Measurements from ENCODE around the gene NRXN3. TPM values are rescaled to one million over a fixed set of nuclear protein-coding genes. Genes with fewer than 3 reads are reported as not detected.

The NRXN3 gene
- total RNA-seq, 1 donor, result 2.5 TPM

DNA sequence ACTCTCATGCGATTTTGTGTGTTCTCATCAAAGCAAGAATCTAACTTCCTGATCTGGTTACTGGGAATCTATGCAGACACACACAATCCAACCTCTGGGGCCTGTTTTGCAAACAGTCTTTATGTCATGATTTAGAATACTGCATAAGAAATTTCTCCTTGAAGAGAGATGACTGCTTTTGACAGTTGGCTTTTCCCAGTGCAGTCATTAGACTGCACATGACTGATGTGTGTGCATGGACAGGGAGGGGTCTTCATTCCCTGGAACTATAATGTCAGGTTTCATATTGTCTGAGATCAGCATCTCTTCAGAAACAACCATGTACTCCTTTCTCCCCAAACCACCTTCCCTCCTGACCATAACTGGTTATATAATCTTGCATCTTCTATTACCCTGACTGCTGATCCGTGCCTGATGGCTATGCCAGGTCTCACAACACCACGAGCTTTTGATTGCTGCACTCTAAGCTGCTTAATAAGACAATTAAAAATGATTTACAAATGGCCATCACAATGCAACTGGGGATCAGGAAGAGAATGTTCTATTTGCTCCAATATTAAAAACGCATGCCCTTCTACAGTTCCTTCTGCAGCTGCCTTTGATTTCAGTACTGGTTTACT lies 995.4 kb downstream of the NRXN3 start:
- Histone ChIP-seq H3K4me1 (ENCODE audit: insufficient read depth, low read length) (no peaks in the 10 kb centered on the region), H4K20me1 (ENCODE audit: insufficient read depth, low read length) (no peaks in the 10 kb centered on the region), H3K79me2 (ENCODE audit: insufficient read depth, low read length) (no peaks in the 10 kb centered on the region), H2AFZ (ENCODE audit: low read length) (no peak overlapping the region), H3K9me3 (ENCODE audit: low read depth, low read length) (no peaks in the 10 kb centered on the region), H3K27me3 (ENCODE audit: insufficient read depth, low read length) (no peaks in the 10 kb centered on the region), H3K4me2 (ENCODE audit: insufficient read depth, low read length) (no peak overlapping the region), H3K36me3 (ENCODE audit: insufficient read depth, low read length) (no peaks in the 10 kb centered on the region), H3K27ac (ENCODE audit: low read depth, low read length) (no peak overlapping the region), H3K4me3 (ENCODE audit: insufficient read depth, low read length) (no peak overlapping the region)
- DNase-seq (ENCODE audit: insufficient read length, low spot score, missing footprints), result no peak
- TF ChIP-seq, protein P1, sequence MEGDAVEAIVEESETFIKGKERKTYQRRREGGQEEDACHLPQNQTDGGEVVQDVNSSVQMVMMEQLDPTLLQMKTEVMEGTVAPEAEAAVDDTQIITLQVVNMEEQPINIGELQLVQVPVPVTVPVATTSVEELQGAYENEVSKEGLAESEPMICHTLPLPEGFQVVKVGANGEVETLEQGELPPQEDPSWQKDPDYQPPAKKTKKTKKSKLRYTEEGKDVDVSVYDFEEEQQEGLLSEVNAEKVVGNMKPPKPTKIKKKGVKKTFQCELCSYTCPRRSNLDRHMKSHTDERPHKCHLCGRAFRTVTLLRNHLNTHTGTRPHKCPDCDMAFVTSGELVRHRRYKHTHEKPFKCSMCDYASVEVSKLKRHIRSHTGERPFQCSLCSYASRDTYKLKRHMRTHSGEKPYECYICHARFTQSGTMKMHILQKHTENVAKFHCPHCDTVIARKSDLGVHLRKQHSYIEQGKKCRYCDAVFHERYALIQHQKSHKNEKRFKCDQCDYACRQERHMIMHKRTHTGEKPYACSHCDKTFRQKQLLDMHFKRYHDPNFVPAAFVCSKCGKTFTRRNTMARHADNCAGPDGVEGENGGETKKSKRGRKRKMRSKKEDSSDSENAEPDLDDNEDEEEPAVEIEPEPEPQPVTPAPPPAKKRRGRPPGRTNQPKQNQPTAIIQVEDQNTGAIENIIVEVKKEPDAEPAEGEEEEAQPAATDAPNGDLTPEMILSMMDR (IDR thresholded peaks at IDR 0.05; ENCODE audit: extremely low read depth, low read depth, low read length), result no peak

DNA sequence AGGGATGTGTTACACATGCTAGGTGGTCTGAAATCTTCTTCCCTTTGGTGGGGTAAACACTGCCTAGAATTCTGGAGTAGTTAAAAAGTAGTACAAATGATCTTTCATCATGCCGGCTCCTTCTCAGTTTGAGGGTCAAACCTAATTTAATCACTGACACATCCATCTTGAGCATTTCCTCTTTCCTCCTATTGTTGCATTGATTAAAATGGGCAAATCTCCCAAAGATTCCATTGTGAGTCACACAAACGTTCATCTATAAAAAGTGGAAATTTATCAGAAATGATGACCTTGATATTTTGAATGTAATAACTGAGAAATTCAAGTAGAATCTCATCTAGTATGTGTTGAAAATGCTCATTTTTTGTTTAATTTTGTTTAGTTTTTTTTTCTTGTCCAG lies 996.0 kb downstream of the NRXN3 start:
- no peaks in the 10 kb centered on the region for H3K79me2 ChIP-seq (ENCODE audit: insufficient read depth, low read length)
- no peak overlapping the region for H3K4me2 ChIP-seq (ENCODE audit: insufficient read depth, low read length)
- DNase-seq (ENCODE audit: insufficient read length, low spot score, missing footprints), result no peak
- no peaks in the 10 kb centered on the region for H4K20me1 ChIP-seq (ENCODE audit: insufficient read depth, low read length)
- no peaks in the 10 kb centered on the region for H3K36me3 ChIP-seq (ENCODE audit: insufficient read depth, low read length)
- TF ChIP-seq, protein P1 (IDR thresholded peaks at IDR 0.05; ENCODE audit: extremely low read depth, low read depth, low read length), result no peak
- H3K27me3 ChIP-seq (ENCODE audit: insufficient read depth, low read length), result no peaks in the 10 kb centered on the region
- H2AFZ ChIP-seq (ENCODE audit: low read length), result no peak overlapping the region
- H3K27ac ChIP-seq (ENCODE audit: low read depth, low read length), result no peak overlapping the region
- no peaks in the 10 kb centered on the region for H3K9me3 ChIP-seq (ENCODE audit: low read depth, low read length)
- no peak overlapping the region for H3K4me3 ChIP-seq (ENCODE audit: insufficient read depth, low read length)
- H3K4me1 ChIP-seq (ENCODE audit: insufficient read depth, low read length), result no peaks in the 10 kb centered on the region

- Histone ChIP-seq H4K20me1 (ENCODE audit: insufficient read depth, low read length) (no peaks in the 10 kb centered on the region), H3K4me1 (ENCODE audit: insufficient read depth, low read length) (no peaks in the 10 kb centered on the region), H3K36me3 (ENCODE audit: insufficient read depth, low read length) (no peaks in the 10 kb centered on the region), H3K4me3 (ENCODE audit: insufficient read depth, low read length) (no peak overlapping the region), H3K27ac (ENCODE audit: low read depth, low read length) (no peak overlapping the region), H3K9me3 (ENCODE audit: low read depth, low read length) (no peaks in the 10 kb centered on the region), H3K27me3 (ENCODE audit: insufficient read depth, low read length) (no peaks in the 10 kb centered on the region), H3K4me2 (ENCODE audit: insufficient read depth, low read length) (no peak overlapping the region), H2AFZ (ENCODE audit: low read length) (no peak overlapping the region), H3K79me2 (ENCODE audit: insufficient read depth, low read length) (no peaks in the 10 kb centered on the region)
- DNase-seq (ENCODE audit: insufficient read length, low spot score, missing footprints), result no peak
- TF ChIP-seq, protein P1 (IDR thresholded peaks at IDR 0.05; ENCODE audit: extremely low read depth, low read depth, low read length), result no peak
Measured at GRCh38 chr14:79167957-79168356, 997.8 kb downstream of the NRXN3 start.

DNA sequence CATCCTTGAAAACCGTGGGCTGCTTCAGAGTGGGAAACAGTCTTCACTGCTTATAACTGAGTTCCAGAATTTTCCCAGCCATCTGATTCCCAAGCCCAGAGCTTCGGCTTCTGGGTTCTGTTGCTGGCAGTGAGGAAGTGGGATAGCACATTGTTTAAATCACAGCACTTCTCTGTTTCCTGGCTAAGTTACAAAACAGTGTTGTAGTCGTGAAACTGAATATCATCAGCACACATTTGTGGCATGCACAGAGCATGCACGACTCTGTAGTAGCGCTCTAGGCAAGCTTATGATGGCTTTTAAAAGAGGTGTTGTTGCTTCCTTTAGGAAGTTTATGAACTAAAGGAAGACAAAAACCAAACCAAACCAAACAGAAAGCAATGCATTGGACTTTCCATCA lies 1005.5 kb downstream of the NRXN3 start:
- H3K4me2 ChIP-seq (ENCODE audit: insufficient read depth, low read length), result no peak overlapping the region

More for the DNA sequence above, 1005.5 kb downstream of the NRXN3 start:
- TF ChIP-seq, protein P1 (IDR thresholded peaks at IDR 0.05; ENCODE audit: extremely low read depth, low read depth, low read length), result no peak
- Histone ChIP-seq H3K27me3 (ENCODE audit: insufficient read depth, low read length) (no peaks in the 10 kb centered on the region), H3K9me3 (ENCODE audit: low read depth, low read length) (no peaks in the 10 kb centered on the region), H3K4me1 (ENCODE audit: insufficient read depth, low read length) (no peaks in the 10 kb centered on the region), H3K4me3 (ENCODE audit: insufficient read depth, low read length) (no peak overlapping the region), H4K20me1 (ENCODE audit: insufficient read depth, low read length) (no peaks in the 10 kb centered on the region), H2AFZ (ENCODE audit: low read length) (no peak overlapping the region), H3K36me3 (ENCODE audit: insufficient read depth, low read length) (no peaks in the 10 kb centered on the region), H3K27ac (ENCODE audit: low read depth, low read length) (no peak overlapping the region), H3K79me2 (ENCODE audit: insufficient read depth, low read length) (no peaks in the 10 kb centered on the region)
- no peak for DNase-seq (ENCODE audit: insufficient read length, low spot score, missing footprints)

Data from osteoblast (primary cell).